ENCODE data around the gene ATXN1.

Gene ATXN1

DNA sequence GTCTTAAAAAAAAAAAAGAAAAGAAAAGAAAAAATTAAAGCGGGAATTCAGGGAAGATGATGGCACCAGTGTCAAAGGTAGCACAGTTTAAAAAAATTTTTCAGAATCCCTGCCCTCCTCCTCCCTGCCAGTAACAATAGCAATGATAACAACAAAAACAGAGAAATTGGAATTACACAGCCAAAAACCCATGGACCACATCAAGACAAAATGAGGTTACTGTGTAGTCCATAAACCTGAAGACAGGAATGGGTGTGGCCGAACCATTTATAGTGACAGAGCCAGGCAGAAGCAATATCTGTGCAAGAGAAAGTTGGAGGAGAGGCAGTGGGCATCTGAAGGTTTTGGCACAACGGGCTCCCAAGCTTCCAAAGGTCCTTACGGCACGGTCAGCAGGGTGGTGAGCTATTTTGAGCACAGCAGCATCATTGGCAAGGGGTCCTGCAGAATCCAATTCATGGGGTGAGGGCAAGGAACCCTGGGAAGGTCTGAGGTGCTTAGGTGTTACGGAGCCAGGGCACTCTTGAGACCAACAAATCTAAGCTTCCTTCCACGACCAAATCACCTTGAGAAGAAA lies 320.5 kb downstream of the ATXN1 start:
- TF ChIP-seq SPI1 (IDR thresholded peaks at IDR 0.05; ENCODE audit: borderline replicate concordance, low read depth) (no peak), GABPA (IDR thresholded peaks at IDR 0.05; ENCODE audit: low read depth) (no peak), POLR2AphosphoS5 (IDR thresholded peaks at IDR 0.05; ENCODE audit: low read depth) (no peak)
- TF ChIP-seq, protein P1, sequence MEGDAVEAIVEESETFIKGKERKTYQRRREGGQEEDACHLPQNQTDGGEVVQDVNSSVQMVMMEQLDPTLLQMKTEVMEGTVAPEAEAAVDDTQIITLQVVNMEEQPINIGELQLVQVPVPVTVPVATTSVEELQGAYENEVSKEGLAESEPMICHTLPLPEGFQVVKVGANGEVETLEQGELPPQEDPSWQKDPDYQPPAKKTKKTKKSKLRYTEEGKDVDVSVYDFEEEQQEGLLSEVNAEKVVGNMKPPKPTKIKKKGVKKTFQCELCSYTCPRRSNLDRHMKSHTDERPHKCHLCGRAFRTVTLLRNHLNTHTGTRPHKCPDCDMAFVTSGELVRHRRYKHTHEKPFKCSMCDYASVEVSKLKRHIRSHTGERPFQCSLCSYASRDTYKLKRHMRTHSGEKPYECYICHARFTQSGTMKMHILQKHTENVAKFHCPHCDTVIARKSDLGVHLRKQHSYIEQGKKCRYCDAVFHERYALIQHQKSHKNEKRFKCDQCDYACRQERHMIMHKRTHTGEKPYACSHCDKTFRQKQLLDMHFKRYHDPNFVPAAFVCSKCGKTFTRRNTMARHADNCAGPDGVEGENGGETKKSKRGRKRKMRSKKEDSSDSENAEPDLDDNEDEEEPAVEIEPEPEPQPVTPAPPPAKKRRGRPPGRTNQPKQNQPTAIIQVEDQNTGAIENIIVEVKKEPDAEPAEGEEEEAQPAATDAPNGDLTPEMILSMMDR (IDR thresholded peaks at IDR 0.05; ENCODE audit: insufficient read depth, low read length) = no peak
- TF ChIP-seq, protein P2, sequence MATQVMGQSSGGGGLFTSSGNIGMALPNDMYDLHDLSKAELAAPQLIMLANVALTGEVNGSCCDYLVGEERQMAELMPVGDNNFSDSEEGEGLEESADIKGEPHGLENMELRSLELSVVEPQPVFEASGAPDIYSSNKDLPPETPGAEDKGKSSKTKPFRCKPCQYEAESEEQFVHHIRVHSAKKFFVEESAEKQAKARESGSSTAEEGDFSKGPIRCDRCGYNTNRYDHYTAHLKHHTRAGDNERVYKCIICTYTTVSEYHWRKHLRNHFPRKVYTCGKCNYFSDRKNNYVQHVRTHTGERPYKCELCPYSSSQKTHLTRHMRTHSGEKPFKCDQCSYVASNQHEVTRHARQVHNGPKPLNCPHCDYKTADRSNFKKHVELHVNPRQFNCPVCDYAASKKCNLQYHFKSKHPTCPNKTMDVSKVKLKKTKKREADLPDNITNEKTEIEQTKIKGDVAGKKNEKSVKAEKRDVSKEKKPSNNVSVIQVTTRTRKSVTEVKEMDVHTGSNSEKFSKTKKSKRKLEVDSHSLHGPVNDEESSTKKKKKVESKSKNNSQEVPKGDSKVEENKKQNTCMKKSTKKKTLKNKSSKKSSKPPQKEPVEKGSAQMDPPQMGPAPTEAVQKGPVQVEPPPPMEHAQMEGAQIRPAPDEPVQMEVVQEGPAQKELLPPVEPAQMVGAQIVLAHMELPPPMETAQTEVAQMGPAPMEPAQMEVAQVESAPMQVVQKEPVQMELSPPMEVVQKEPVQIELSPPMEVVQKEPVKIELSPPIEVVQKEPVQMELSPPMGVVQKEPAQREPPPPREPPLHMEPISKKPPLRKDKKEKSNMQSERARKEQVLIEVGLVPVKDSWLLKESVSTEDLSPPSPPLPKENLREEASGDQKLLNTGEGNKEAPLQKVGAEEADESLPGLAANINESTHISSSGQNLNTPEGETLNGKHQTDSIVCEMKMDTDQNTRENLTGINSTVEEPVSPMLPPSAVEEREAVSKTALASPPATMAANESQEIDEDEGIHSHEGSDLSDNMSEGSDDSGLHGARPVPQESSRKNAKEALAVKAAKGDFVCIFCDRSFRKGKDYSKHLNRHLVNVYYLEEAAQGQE (IDR thresholded peaks at IDR 0.05; ENCODE audit: insufficient replicate concordance, low read depth) = no peak
- Histone ChIP-seq H3K27me3 (ENCODE audit: insufficient read depth, poor library complexity, severe bottlenecking) (no peaks in the 10 kb centered on the region), H3K27ac (replicated peaks) (no peak overlapping the region), H3K4me3 (replicated peaks; ENCODE audit: insufficient read depth, low read length) (no peak overlapping the region)
- no peak for DNase-seq (ENCODE audit: low read depth in 1 of 2, low spot score in 1 of 2)

DNA sequence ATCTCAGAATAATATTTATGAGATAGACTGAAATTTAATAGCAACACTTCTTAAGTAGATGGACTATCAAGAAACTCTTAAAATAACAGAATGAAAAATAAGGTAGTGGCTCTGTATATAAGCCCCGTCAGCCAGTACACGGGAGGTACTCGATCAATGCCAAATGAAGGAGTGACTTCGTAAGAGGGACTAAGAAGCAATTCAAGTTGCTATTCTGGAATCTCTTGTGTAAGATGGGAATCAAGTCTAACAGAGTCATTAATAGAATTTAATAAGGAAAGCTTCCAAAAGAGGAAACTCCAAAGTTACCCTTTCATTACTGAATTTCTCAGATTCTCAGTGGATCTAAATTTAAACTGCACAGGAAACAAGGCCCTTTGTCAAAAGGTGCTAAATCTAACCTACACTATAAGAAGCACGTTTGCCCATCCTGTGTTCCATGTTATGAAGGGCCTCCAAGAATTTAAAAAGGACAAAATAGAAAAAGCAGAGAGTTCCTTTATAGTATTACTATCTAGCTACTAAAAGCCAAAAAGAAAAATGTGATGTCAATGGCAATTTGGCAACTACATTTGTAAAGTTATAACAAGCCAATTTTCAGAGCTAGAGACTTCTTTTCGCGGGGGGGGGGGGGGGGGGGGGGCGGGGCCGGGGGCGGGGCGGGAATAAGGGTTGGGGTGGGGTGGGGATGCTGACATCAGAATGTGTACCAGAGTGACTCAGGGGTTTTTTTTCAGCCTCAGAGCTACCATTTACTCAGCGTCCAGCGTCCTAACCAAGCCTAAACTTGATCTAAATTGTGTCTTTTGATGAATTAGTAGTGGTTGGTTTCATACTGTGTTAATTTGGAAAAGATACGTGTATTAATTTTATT lies 322.3 kb downstream of the ATXN1 start:
- Histone ChIP-seq H3K27ac (replicated peaks) (no peak overlapping the region), H3K27me3 (ENCODE audit: insufficient read depth, poor library complexity, severe bottlenecking) (no peaks in the 10 kb centered on the region), H3K4me3 (replicated peaks; ENCODE audit: insufficient read depth, low read length) (no peak overlapping the region)
- no peak for DNase-seq (ENCODE audit: low read depth in 1 of 2, low spot score in 1 of 2)
- TF ChIP-seq GABPA (IDR thresholded peaks at IDR 0.05; ENCODE audit: low read depth) = no peak
- TF ChIP-seq, protein P2 (IDR thresholded peaks at IDR 0.05; ENCODE audit: insufficient replicate concordance, low read depth) = no peak
- TF ChIP-seq, protein P1 (IDR thresholded peaks at IDR 0.05; ENCODE audit: insufficient read depth, low read length) = no peak
- no peak for TF ChIP-seq SPI1 (IDR thresholded peaks at IDR 0.05; ENCODE audit: borderline replicate concordance, low read depth)
- no peak for TF ChIP-seq POLR2AphosphoS5 (IDR thresholded peaks at IDR 0.05; ENCODE audit: low read depth)

DNA sequence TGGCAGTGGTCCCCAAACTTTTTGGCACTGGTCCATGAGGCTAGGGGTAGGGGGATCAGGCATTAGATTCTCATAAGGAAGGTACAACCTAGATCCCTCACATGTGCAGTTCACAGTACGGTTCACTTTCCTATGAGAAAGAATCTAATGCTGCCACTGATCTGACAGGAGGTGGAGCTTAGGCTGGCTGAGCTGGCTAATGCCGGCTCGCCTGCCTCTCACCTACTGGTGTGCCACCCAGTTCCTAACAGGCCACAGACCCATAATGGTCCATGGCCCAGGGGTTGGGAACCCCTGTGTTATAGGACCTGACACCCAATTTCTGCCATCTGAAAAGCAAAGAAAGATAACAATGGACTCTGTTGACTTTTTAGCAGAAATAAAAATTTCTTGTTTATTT lies 323.3 kb downstream of the ATXN1 start:
- Histone ChIP-seq H3K27me3 (ENCODE audit: insufficient read depth, poor library complexity, severe bottlenecking) (no peaks in the 10 kb centered on the region), H3K4me3 (replicated peaks; ENCODE audit: insufficient read depth, low read length) (no peak overlapping the region), H3K27ac (replicated peaks) (no peak overlapping the region)
- DNase-seq (ENCODE audit: low read depth in 1 of 2, low spot score in 1 of 2) = no peak
- no peak for TF ChIP-seq GABPA (IDR thresholded peaks at IDR 0.05; ENCODE audit: low read depth)
- TF ChIP-seq POLR2AphosphoS5 (IDR thresholded peaks at IDR 0.05; ENCODE audit: low read depth) = no peak
- TF ChIP-seq, protein P1 (IDR thresholded peaks at IDR 0.05; ENCODE audit: insufficient read depth, low read length) = no peak
- TF ChIP-seq, protein P2 (IDR thresholded peaks at IDR 0.05; ENCODE audit: insufficient replicate concordance, low read depth) = no peak
- TF ChIP-seq SPI1 (IDR thresholded peaks at IDR 0.05; ENCODE audit: borderline replicate concordance, low read depth) = no peak

Data from HL-60 (cell line).